Stimulated activated CD4-positive, alpha-beta T cell treated with anti-CD3 and anti-CD28 coated beads, Interleukin-15, amount 100 ng/mL, for 24 hours (primary cell): ENCODE data around the gene CASP10.
A peak's percentile ranks its signal among the peaks of the same experiment; 100 is the strongest.

Experiments
- DNase-seq: peaks from one replicate; pipeline ENCODE4 v3.0.0-alpha.2; 2020

The CASP10 gene

GRCh38 chr2:201235860-201236811 lies 53.2 kb downstream of the CASP10 start:
- peak; percentile 47 for DNase-seq

DNA sequence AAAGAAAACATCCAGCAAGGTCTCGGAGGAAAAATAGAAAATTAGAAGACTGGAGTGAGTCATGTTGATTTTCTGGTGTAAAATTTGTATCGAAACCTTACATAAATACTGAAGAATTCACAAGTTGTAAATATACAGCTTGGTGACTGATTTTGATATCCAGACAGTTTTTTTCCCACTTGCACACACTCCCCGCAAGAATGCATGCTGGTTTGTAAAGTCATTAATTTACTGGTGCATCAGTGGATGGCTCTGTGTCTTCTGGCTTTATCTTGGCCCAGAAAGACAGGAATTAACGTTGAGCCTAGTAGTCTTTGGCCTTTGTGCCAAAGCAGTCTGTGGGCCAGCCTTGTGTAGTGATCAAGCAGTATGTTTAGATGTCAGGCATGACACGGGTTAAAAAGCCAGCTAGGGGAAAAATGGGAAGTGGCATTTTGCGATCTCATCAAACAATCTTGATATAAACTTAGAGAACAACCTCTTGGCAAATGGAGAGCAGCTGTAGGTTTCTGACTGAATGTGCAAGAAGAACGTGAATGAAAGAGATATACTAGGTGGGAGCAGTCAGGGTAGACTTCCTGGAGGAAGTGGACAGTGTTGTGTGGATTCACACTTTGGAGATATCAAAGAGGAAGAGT lies 54.7 kb downstream of the CASP10 start:
- no peak for DNase-seq

DNA sequence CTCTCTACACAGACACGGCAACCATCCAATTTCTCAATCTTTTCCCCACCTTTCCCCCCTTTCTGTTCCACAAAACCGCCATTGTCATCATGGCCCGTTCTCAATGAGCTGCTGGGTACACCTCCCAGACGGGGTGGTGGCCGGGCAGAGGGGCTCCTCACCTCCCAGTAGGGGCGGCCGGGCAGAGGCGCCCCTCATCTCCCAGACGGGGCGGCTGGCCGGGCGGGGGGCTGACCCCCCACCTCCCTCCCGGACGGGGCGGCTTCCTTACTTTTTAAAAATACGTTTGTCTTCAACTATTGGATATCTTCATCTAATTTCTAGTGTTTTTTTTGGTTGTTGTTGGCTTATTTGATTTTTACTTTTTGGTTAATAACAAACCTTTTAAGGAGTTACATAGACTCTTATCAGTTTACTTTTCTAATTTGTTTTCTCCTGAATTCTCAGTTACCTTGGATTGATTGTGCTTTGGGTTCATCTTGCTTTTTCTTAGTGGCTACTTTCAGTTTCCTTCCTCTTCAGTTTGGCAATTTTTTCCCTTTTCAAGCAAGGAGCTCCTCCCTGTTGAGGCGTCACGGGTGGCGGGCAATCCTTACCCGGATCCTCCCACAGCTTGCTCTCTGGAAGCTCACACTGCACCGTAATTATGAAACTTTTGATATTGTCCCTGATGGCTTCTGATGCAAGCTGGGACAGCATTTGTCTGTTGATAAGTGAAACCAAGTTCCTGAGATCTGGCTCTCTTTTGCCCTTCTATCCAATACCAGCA lies 56.4 kb downstream of the CASP10 start:
- DNase-seq, result peak; percentile 46

DNA sequence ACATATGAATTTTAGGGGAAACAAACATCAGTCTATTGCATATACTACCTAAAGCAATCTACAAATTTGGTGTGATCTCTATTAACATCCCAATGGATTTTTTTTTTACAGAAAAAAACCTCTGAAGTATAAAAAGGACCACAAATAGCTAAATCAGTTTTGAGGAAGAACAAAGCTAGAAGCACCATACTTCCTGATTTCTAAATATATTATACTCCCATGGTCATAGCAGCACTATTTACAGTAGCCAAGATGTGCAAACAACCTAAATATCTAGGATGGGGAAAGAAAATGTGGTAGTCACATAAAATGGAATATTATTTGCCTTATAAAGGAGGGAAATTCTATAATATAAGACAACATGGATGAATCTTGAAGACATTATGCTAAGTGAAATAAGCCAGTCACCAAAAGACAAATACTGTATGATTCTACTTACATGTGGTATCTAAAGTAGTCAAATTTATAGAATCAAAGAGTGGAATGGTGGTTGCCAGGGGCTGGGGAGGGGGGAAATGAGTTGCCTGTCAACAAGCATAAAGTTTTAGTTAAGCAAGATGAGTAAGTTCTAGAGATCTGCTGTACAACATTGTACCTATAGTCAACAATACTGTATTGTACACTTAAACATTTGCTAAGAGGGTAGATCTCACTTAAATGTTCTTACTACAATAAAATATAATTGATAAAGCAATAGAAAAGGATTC lies 59.8 kb downstream of the CASP10 start:
- no peak for DNase-seq

- no peak for DNase-seq
Observed at GRCh38 chr2:201244829-201245228, 61.9 kb downstream of the CASP10 start.

DNA sequence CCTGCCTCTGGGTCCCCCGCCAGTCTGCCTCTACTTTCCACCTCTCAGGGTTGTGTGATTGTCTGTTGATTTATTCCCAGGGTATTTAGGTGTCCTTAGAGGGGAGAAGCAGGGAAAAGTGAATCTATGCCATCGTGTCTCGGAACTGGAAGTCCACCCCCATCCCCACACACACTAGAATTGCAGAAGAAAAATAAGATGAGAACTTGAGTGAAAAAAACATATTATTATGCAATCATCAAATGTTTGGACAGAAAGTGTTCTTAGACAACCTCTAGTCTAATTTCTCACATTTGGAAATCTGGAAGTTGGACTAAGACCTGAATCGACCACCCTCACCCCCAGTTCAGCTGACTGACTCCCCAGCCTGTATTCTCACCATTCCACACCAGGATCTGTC lies 63.3 kb downstream of the CASP10 start:
- DNase-seq, result no peak

GRCh38 chr2:201248288-201248844 lies 65.4 kb downstream of the CASP10 start:
- no peak for DNase-seq

DNA sequence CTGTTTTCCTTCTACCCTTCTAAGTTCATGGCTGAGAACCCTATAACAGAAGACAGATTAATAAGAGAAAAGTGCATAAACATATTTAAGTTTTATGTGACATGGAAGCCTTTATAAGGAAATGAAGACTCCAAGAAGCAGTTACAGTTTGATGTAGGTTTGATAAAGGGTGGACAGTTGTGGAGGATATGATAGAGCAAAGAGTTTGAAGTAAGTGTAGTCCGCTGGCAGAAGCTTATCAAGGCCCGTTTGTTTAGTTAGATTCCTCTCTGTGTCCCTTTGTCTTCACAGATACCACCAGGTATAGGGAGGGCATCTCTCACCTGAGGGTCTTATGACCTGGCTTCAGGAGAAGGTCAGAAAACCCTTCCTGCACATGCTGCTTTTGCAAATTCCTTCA lies 66.9 kb downstream of the CASP10 start:
- no peak for DNase-seq

GRCh38 chr2:201250741-201251140 lies 67.8 kb downstream of the CASP10 start:
- DNase-seq, result no peak

GRCh38 chr2:201254081-201254730 lies 71.3 kb downstream of the CASP10 start:
- DNase-seq, result no peak

- no peak for DNase-seq
Observed at GRCh38 chr2:201255408-201256033, 72.6 kb downstream of the CASP10 start.

- DNase-seq, result no peak
Observed at GRCh38 chr2:201256082-201256481, 73.1 kb downstream of the CASP10 start.

DNA sequence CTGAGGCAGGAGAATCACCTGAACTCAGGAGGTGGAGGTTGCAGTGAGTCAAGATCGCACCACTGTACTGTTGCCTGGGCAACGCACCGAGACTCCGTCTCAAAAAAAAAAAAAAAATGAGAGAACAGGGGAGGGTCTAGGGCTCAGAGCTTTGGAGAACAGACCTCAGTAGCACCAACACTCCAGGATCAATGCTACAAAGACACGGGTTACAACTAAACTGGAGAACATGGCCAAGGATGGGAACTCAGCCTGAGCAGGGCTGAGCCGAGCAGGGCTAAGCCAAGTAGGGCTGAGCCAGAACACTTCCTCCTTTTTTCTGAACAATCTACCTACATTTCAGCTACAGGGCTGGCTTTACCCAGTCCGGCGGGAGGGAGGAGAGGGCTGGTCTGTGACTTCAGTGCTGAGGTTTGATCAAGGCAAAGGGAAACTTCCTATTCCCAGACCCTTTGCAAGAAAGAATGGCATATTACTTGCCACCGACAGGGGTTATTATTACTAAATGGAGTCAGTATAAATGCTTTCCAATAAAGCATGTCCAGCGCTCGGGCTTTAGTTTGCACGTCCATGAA lies 74.5 kb downstream of the CASP10 start:
- DNase-seq, result peak; percentile 51

GRCh38 chr2:201257956-201258665 lies 75.2 kb downstream of the CASP10 start:
- peak; percentile 94 for DNase-seq

- DNase-seq, result no peak
Observed at GRCh38 chr2:201258666-201259615, 76.0 kb downstream of the CASP10 start.

GRCh38 chr2:201260302-201260800 lies 77.4 kb downstream of the CASP10 start, which contains the start of gene CASP8:
CASP8 (plus strand) TSS chr2:201260536; CDS start chr2:201266487, 5,951 bp downstream.
- DNase-seq, result peak; percentile 64

DNA sequence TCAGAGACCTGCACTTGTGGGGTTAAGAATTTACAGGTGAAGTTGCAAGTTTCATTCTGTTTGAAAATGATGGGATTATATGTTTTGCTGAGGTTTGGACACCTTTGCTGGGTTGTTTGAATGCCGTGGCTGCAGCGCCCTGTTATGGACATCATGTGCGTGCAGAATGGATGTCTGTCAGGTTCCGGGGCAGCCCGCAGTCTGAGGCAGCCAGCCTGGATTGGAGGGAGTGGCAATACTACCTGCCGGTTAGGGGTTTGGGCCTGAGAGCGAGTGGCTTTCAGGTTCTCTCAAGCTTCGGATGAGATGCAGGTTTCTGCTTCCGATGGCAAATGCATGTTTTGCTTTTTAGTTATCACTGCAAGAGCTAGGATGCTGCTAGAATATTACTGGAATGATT lies 78.5 kb downstream of the CASP10 start:
- DNase-seq, result peak; percentile 63

DNA sequence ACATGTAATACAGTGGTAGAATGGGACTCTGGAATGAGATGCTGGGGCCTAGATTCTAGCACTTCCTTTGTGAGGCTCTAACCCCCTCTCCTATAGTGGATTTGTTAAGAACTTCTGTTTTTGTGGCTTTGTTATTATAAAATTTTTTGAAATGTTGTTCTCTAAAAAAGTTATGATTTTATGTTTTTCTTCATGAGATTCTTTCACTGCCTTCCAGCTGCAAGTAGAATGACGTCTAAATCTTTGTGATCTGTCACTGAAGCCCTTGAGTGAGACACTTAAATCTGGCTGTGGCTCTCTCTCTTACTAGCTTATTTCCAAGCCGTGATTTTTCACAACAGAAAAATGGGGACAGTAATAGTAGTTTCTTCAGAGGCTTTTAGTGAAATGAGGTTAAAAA lies 79.0 kb downstream of the CASP10 start:
- DNase-seq, result no peak

DNA sequence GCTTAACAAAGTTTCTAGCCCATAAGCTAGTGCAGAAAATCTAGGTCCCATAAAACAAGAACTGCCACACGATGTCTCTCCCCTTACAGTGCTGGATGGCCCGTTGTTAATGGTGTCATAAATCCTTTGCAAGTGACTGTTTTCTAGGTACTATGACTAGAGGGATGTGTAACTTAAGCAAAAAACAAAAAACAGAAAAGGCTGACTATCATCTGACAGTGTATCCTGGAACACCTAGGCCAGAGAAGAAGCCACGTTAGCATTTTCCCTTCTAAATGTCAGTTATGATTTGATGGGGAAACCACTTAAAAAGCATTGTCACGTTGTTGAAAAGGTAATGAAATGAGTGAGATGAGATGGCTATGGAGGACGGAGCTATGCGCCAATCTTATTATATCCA lies 79.8 kb downstream of the CASP10 start:
- peak; percentile 32 for DNase-seq
